ENCODE data around the gene U2SURP.

- no peak for TF ChIP-seq GATA2 (IDR thresholded peaks at IDR 0.05; ENCODE audit: low read depth, low read length)
- TF ChIP-seq GATA3 (IDR thresholded peaks at IDR 0.05; ENCODE audit: low read depth, low read length): no peak
Measured at GRCh38 chr3:142961539-142961938, 39.8 kb upstream of the U2SURP start.
